Measurements from ENCODE around the gene HKDC1. TPM values are rescaled to one million over a fixed set of nuclear protein-coding genes. Genes with fewer than 3 reads are reported as not detected.

The HKDC1 gene
- total RNA-seq, 2 donors from 2014 or later, result 0.35 TPM; not detected in 1

- DNase-seq (ENCODE audit: low spot score), result no peak
- H3K4me1 ChIP-seq, result peaks cover 0 to 10% of the 10 kb centered on the region in 2 donors
- no peak overlapping the region for H3K27ac ChIP-seq
- H3K27me3 ChIP-seq, result no peaks in the 10 kb centered on the region
- no peaks in the 10 kb centered on the region for H3K36me3 ChIP-seq
- no peaks in the 10 kb centered on the region for H3K9me3 ChIP-seq
- TF ChIP-seq CTCF (IDR thresholded peaks at IDR 0.05), result no peak
- H3K4me3 ChIP-seq, result no peak overlapping the region
These were observed 12.8 kb downstream of the HKDC1 start for GRCh38 chr10:69232736-69233480.

GRCh38 chr10:69234447-69234846, 14.3 kb downstream of the HKDC1 start:
- H3K4me3 ChIP-seq, result no peak overlapping the region
- peaks cover 0 to 5% of the 10 kb centered on the region in 2 donors for H3K4me1 ChIP-seq
- H3K36me3 ChIP-seq, result no peaks in the 10 kb centered on the region
- no peak overlapping the region for H3K27ac ChIP-seq
- no peak for DNase-seq (ENCODE audit: low spot score)
- no peaks in the 10 kb centered on the region for H3K9me3 ChIP-seq
- TF ChIP-seq CTCF (IDR thresholded peaks at IDR 0.05), result no peak
- no peaks in the 10 kb centered on the region for H3K27me3 ChIP-seq

DNA sequence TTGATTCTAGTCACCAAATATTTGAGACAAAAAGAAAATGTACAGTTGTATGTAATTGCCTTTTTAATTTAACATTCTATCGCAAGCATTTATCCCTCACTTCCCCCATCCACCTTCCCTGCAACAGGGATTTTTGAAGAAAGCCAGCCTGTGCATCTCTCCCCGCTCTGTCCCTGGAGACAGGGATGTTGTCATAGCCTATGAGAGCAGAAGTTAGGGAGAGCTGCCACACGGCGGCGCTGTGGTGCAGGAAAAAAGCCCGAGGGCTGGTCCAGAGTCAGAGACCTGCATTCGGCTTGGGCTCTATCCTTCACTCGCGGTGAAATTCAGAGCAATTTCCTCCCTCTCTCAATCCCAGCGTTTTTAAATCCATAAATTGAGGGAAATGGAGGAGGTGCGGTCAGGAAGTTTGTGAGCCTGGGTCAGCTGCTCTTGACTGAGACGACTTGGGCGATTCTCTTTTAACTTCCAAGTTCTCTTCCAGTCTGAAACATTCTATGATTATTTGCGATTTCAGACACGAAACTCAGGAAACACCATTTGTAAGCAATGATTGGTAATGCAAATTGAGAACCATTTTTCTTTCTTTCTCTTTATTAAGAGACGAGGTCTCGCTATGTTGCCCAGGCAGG, 17.5 kb downstream of the HKDC1 start:
- Histone ChIP-seq H3K36me3 (no peaks in the 10 kb centered on the region), H3K27me3 (no peaks in the 10 kb centered on the region), H3K4me1 (peaks cover 0 to 9% of the 10 kb centered on the region in 2 donors), H3K27ac (no peak overlapping the region), H3K4me3 (no peak overlapping the region), H3K9me3 (no peaks in the 10 kb centered on the region)
- DNase-seq (ENCODE audit: low spot score), result peak; percentile 91
- peak; percentile 84 to 91 for TF ChIP-seq CTCF (IDR thresholded peaks at IDR 0.05)

- Histone ChIP-seq H3K4me1 (peaks cover 0 to 9% of the 10 kb centered on the region in 2 donors), H3K9me3 (no peaks in the 10 kb centered on the region), H3K27me3 (no peaks in the 10 kb centered on the region), H3K36me3 (no peaks in the 10 kb centered on the region), H3K27ac (no peak overlapping the region), H3K4me3 (no peak overlapping the region)
- no peak for DNase-seq (ENCODE audit: low spot score)
- no peak for TF ChIP-seq CTCF (IDR thresholded peaks at IDR 0.05)
These were observed 19.0 kb downstream of the HKDC1 start for GRCh38 chr10:69239136-69239535.

DNA sequence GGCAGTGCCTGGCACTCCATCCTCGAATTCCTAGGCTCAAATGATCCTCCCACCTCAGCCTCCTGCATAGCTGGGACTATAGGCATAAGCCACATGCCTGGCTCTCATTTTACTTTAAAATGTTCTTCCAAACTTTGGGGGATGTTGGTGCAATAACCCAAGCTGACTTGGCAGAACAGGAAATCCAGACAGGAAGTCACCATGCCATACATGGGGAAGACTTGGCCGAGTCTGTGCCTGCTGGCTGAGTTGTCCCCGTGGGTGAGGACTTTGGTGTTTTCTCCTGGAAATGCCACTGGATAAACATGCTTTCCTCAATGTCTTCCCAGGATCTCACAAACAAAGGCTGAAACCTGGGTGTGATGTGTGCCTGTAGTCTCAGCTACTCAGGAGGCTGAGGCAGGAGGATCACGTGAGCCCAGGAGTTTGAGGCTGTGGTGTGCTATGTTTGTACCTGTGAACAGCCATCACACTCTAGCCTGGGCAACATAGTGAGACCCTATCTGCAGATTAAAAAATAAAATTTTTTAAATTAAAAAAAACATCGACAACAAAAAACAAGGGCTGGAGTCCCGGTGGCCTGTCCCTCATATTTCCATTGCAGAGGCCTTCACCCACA, 19.8 kb downstream of the HKDC1 start:
- Histone ChIP-seq H3K4me3 (no peak overlapping the region), H3K27ac (no peak overlapping the region), H3K27me3 (no peaks in the 10 kb centered on the region), H3K36me3 (no peaks in the 10 kb centered on the region), H3K4me1 (peaks cover 0 to 9% of the 10 kb centered on the region in 2 donors), H3K9me3 (no peaks in the 10 kb centered on the region)
- DNase-seq (ENCODE audit: low spot score), result no peak
- TF ChIP-seq CTCF (IDR thresholded peaks at IDR 0.05), result no peak

Data from right atrium auricular region (tissue), 2 donors.